T-helper 22 cell (primary cell): ENCODE results near the gene MANEAL.

ENCODE experiments used
- DNase-seq: peaks from one replicate; pipeline ENCODE4 v3.0.0-alpha.2; 2020; ENCODE audit warnings: low read depth

The MANEAL gene

GRCh38 chr1:37828410-37829074 lies 34.9 kb downstream of the MANEAL start:
- no peak for DNase-seq

GRCh38 chr1:37831109-37831508 lies 37.5 kb downstream of the MANEAL start:
- no peak for DNase-seq

GRCh38 chr1:37831809-37832208 lies 38.2 kb downstream of the MANEAL start:
- no peak for DNase-seq

- DNase-seq: no peak
Observed at GRCh38 chr1:37836788-37837187, 43.1 kb downstream of the MANEAL start.

- DNase-seq: no peak
Observed at GRCh38 chr1:37839676-37840075, 46.0 kb downstream of the MANEAL start.

- no peak for DNase-seq
Observed at GRCh38 chr1:37840711-37841110, 47.1 kb downstream of the MANEAL start.

- no peak for DNase-seq
Observed at GRCh38 chr1:37841652-37842051, 48.0 kb downstream of the MANEAL start.

GRCh38 chr1:37844536-37844935 lies 50.9 kb downstream of the MANEAL start:
- DNase-seq: no peak

- DNase-seq: no peak
Observed at GRCh38 chr1:37845049-37845646, 51.5 kb downstream of the MANEAL start.

GRCh38 chr1:37845786-37846185 lies 52.1 kb downstream of the MANEAL start:
- no peak for DNase-seq

GRCh38 chr1:37846647-37847339 lies 53.1 kb downstream of the MANEAL start:
- DNase-seq: no peak

GRCh38 chr1:37849480-37849879 lies 55.8 kb downstream of the MANEAL start:
- DNase-seq: no peak

- no peak for DNase-seq
Observed at GRCh38 chr1:37850352-37850955, 56.8 kb downstream of the MANEAL start.
